ENCODE results near the gene IFNL4.
"Not testable (repeated sequence)": the region's sequence is repeated elsewhere in the genome, so short reads cannot be mapped to it uniquely, and the experiment has no call there.

The IFNL4 gene

GRCh38 chr19:39270036-39270871, 21.6 kb upstream of the IFNL4 start:
- Histone ChIP-seq H3K56ac (ENCODE audit: low read length) (no peak overlapping the region), H3K18ac (ENCODE audit: low read length) (no peak overlapping the region), H3K23ac (ENCODE audit: low read length) (no peak overlapping the region), H3K79me2 (ENCODE audit: control insufficient read depth, insufficient read depth, low read length) (no peaks in the 10 kb centered on the region), H3K4ac (ENCODE audit: low read depth, low read length) (no peak overlapping the region), H3K36me3 (ENCODE audit: control insufficient read depth, insufficient read depth, low read length) (no peaks in the 10 kb centered on the region), H3K4me3 (ENCODE audit: low read length) (no peak overlapping the region), H3K79me1 (ENCODE audit: low read length) (no peaks in the 10 kb centered on the region), H2BK15ac (replicated peaks; ENCODE audit: low read depth) (no peak overlapping the region), H3K27me3 (ENCODE audit: insufficient read depth, low read length, poor library complexity) (no peaks in the 10 kb centered on the region), H4K8ac (ENCODE audit: low read depth, low read length) (no peak overlapping the region), H2BK5ac (ENCODE audit: low read length) (no peak overlapping the region), H3K4me1 (ENCODE audit: control insufficient read depth, low read depth, low read length) (no peaks in the 10 kb centered on the region), H2AK5ac (ENCODE audit: low read length) (no peak overlapping the region), H2BK120ac (ENCODE audit: low read depth, low read length) (no peak overlapping the region), H3K9ac (ENCODE audit: low read length) (no peak overlapping the region), H3K27ac (ENCODE audit: low read depth, low read length) (no peak overlapping the region), H4K5ac (ENCODE audit: low read length) (no peak overlapping the region), H3K4me2 (ENCODE audit: low read length) (no peak overlapping the region)
- no peak for DNase-seq
- no CpG with 5 or more reads among the region's 9 CpGs for WGBS (ENCODE audit: extremely low coverage, insufficient coverage, low lambda C conversion rate)

DNA sequence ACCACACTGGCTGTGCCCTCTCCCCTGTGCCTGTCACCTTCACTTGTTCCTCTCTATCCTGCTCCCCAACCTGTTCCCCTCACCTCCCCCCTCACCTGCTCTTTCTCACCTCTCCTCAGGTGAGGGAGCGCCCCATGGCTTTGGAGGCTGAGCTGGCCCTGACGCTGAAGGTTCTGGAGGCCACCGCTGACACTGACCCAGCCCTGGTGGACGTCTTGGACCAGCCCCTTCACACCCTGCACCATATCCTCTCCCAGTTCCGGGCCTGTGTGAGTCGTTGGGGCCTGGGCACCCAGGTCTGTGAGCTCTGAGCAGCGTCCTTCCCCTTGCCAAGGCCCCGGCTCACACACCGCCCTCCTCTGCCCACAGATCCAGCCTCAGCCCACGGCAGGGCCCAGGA, 20.7 kb upstream of the IFNL4 start:
- H3K27me3 ChIP-seq (ENCODE audit: insufficient read depth, low read length, poor library complexity); H2BK15ac ChIP-seq (replicated peaks; ENCODE audit: low read depth); H3K79me1 ChIP-seq (ENCODE audit: low read length); H4K8ac ChIP-seq (ENCODE audit: low read depth, low read length); H3K4me3 ChIP-seq (ENCODE audit: low read length); DNase-seq; H2AK5ac ChIP-seq (ENCODE audit: low read length); H3K4ac ChIP-seq (ENCODE audit: low read depth, low read length); H3K56ac ChIP-seq (ENCODE audit: low read length); H3K36me3 ChIP-seq (ENCODE audit: control insufficient read depth, insufficient read depth, low read length); H3K18ac ChIP-seq (ENCODE audit: low read length); H4K5ac ChIP-seq (ENCODE audit: low read length); H2BK120ac ChIP-seq (ENCODE audit: low read depth, low read length); H3K27ac ChIP-seq (ENCODE audit: low read depth, low read length); H3K9ac ChIP-seq (ENCODE audit: low read length); H2BK5ac ChIP-seq (ENCODE audit: low read length); H3K79me2 ChIP-seq (ENCODE audit: control insufficient read depth, insufficient read depth, low read length); H3K4me1 ChIP-seq (ENCODE audit: control insufficient read depth, low read depth, low read length); H3K4me2 ChIP-seq (ENCODE audit: low read length); H3K23ac ChIP-seq (ENCODE audit: low read length): not testable (repeated sequence)
- no CpG with 5 or more reads among the region's 10 CpGs for WGBS (ENCODE audit: extremely low coverage, insufficient coverage, low lambda C conversion rate)

DNA sequence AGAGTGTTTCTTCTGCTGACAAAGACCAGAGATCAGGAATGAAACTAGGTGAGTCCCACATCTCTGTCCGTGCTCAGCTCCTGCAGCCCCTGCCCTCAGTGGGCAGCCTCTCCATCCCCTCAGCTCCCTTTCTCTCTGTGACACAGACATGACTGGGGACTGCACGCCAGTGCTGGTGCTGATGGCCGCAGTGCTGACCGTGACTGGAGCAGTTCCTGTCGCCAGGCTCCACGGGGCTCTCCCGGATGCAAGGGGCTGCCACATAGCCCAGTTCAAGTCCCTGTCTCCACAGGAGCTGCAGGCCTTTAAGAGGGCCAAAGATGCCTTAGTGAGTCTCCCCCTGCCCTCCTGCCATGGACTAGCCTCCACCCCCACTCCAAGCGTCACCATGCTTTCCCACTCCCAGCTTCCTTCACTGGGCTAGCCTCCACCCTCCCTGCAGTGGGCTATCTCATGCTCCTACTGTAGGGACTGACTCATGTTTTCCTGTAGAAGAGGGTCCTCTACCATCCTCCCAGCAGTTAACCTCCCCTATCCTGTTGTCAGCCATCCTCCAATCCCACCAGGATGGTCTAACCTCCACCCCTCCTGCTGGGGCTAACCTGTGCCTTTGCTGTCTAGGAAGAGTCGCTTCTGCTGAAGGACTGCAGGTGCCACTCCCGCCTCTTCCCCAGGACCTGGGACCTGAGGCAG, 20.0 kb upstream of the IFNL4 start:
- H2AK5ac ChIP-seq (ENCODE audit: low read length); H3K27ac ChIP-seq (ENCODE audit: low read depth, low read length); H2BK120ac ChIP-seq (ENCODE audit: low read depth, low read length); DNase-seq; H3K56ac ChIP-seq (ENCODE audit: low read length); H2BK5ac ChIP-seq (ENCODE audit: low read length); H3K18ac ChIP-seq (ENCODE audit: low read length); H2BK15ac ChIP-seq (replicated peaks; ENCODE audit: low read depth); H3K9ac ChIP-seq (ENCODE audit: low read length); H3K36me3 ChIP-seq (ENCODE audit: control insufficient read depth, insufficient read depth, low read length); H3K23ac ChIP-seq (ENCODE audit: low read length); H3K4me1 ChIP-seq (ENCODE audit: control insufficient read depth, low read depth, low read length); H3K4me3 ChIP-seq (ENCODE audit: low read length); H4K8ac ChIP-seq (ENCODE audit: low read depth, low read length); H3K4me2 ChIP-seq (ENCODE audit: low read length); H3K79me1 ChIP-seq (ENCODE audit: low read length); H3K4ac ChIP-seq (ENCODE audit: low read depth, low read length); H3K79me2 ChIP-seq (ENCODE audit: control insufficient read depth, insufficient read depth, low read length); H4K5ac ChIP-seq (ENCODE audit: low read length): not testable (repeated sequence)
- peaks cover 12% of the 10 kb centered on the region for H3K27me3 ChIP-seq (ENCODE audit: insufficient read depth, low read length, poor library complexity)
- WGBS (ENCODE audit: extremely low coverage, insufficient coverage, low lambda C conversion rate) = no CpG with 5 or more reads among the region's 10 CpGs

- H2BK5ac ChIP-seq (ENCODE audit: low read length); H3K4ac ChIP-seq (ENCODE audit: low read depth, low read length); H4K8ac ChIP-seq (ENCODE audit: low read depth, low read length); H3K18ac ChIP-seq (ENCODE audit: low read length); H3K23ac ChIP-seq (ENCODE audit: low read length); H3K4me3 ChIP-seq (ENCODE audit: low read length); H3K9ac ChIP-seq (ENCODE audit: low read length); DNase-seq; H2BK120ac ChIP-seq (ENCODE audit: low read depth, low read length); H3K36me3 ChIP-seq (ENCODE audit: control insufficient read depth, insufficient read depth, low read length); H3K4me2 ChIP-seq (ENCODE audit: low read length); H3K4me1 ChIP-seq (ENCODE audit: control insufficient read depth, low read depth, low read length); H3K79me1 ChIP-seq (ENCODE audit: low read length); H4K5ac ChIP-seq (ENCODE audit: low read length); H3K27ac ChIP-seq (ENCODE audit: low read depth, low read length); H2AK5ac ChIP-seq (ENCODE audit: low read length); H2BK15ac ChIP-seq (replicated peaks; ENCODE audit: low read depth); H3K56ac ChIP-seq (ENCODE audit: low read length); H3K79me2 ChIP-seq (ENCODE audit: control insufficient read depth, insufficient read depth, low read length): not testable (repeated sequence)
- no CpG with 5 or more reads among the region's 1 CpG for WGBS (ENCODE audit: extremely low coverage, insufficient coverage, low lambda C conversion rate)
- peaks cover 15% of the 10 kb centered on the region for H3K27me3 ChIP-seq (ENCODE audit: insufficient read depth, low read length, poor library complexity)
These were observed 19.4 kb upstream of the IFNL4 start, which contains the start of gene IFNL2 for GRCh38 chr19:39268085-39268484. Gene IFNL2 (plus strand): TSS chr19:39268396. CDS start chr19:39268569, 173 bp downstream.

DNA sequence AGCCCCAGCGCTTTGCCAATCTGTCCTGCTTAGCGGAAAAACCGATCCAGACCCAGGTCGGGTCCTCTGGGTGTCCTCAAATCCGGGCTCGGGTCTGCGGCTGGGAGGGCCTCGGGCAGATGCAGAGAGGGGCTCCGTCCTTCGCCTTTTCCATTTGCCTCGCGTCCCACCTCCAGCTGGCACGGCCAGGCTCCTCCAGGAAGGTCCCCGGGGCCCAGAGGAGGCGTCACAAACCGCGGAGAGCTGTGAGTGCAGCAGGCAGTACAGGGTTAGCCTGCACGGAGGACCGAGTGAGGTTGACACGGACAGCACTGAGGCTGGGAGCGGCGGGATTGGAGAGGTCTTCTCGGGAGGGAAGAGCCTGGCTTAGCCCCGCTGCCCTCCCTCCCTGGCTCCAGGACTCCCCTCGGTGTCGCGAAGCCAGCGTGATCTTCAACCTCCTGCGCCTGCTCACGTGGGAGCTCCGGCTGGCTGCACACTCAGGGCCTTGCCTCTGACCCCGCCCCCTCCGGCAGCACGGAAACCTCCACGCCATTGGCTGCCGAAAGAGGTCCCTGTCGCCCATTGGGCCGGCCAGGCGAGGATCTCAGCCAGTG, 16.8 kb upstream of the IFNL4 start:
- peak; percentile 23 for DNase-seq
- Histone ChIP-seq H3K23ac (ENCODE audit: low read length) (no peak overlapping the region), H3K4me1 (ENCODE audit: control insufficient read depth, low read depth, low read length) (no peaks in the 10 kb centered on the region), H3K36me3 (ENCODE audit: control insufficient read depth, insufficient read depth, low read length) (no peaks in the 10 kb centered on the region), H3K4me2 (ENCODE audit: low read length) (no peak overlapping the region), H3K79me1 (ENCODE audit: low read length) (no peaks in the 10 kb centered on the region), H4K8ac (ENCODE audit: low read depth, low read length) (no peak overlapping the region), H2BK120ac (ENCODE audit: low read depth, low read length) (no peak overlapping the region), H3K4me3 (ENCODE audit: low read length) (no peak overlapping the region), H2BK5ac (ENCODE audit: low read length) (no peak overlapping the region), H3K27me3 (ENCODE audit: insufficient read depth, low read length, poor library complexity) (peaks cover 17% of the 10 kb centered on the region), H3K18ac (ENCODE audit: low read length) (no peak overlapping the region), H3K27ac (ENCODE audit: low read depth, low read length) (no peak overlapping the region), H2BK15ac (replicated peaks; ENCODE audit: low read depth) (no peak overlapping the region), H4K5ac (ENCODE audit: low read length) (no peak overlapping the region), H3K4ac (ENCODE audit: low read depth, low read length) (no peak overlapping the region), H3K79me2 (ENCODE audit: control insufficient read depth, insufficient read depth, low read length) (no peaks in the 10 kb centered on the region), H3K9ac (ENCODE audit: low read length) (no peak overlapping the region), H3K56ac (ENCODE audit: low read length) (no peak overlapping the region), H2AK5ac (ENCODE audit: low read length) (no peak overlapping the region)
- no CpG with 5 or more reads among the region's 39 CpGs for WGBS (ENCODE audit: extremely low coverage, insufficient coverage, low lambda C conversion rate)
